ENCODE results near the gene RBBP8NL.
"Not testable (repeated sequence)": the region's sequence is repeated elsewhere in the genome, so short reads cannot be mapped to it uniquely, and the experiment has no call there.

RBBP8NL gene

GRCh38 chr20:62374331-62375152 lies 52.8 kb downstream of the RBBP8NL start:
- no peaks in the 10 kb centered on the region for H3F3A ChIP-seq (ENCODE audit: insufficient read depth)
- H3K9ac ChIP-seq (ENCODE audit: low read length) = no peak overlapping the region
- H4K20me1 ChIP-seq (ENCODE audit: low read depth, low read length) = no peaks in the 10 kb centered on the region
- no peaks in the 10 kb centered on the region for H3K27me3 ChIP-seq (ENCODE audit: low read length)
- no peak overlapping the region for H3K27ac ChIP-seq (ENCODE audit: low read depth, low read length)
- no peak overlapping the region for H3K4me2 ChIP-seq (ENCODE audit: low read depth, low read length, poor library complexity, severe bottlenecking)
- H3K4me3 ChIP-seq (ENCODE audit: insufficient read depth, low read length, poor library complexity, severe bottlenecking) = no peak overlapping the region
- no peaks in the 10 kb centered on the region for H3K79me2 ChIP-seq (ENCODE audit: insufficient read depth, low read length)
- no peak for TF ChIP-seq EZH2phosphoT487 (conservative IDR thresholded peaks at IDR 0.05; ENCODE audit: low read length)
- TF ChIP-seq CTCF (IDR thresholded peaks at IDR 0.05; ENCODE audit: insufficient read depth, low read length, poor library complexity, severe bottlenecking) = no peak
- no peaks in the 10 kb centered on the region for H3K36me3 ChIP-seq (ENCODE audit: low read length)
- no peak overlapping the region for H2AFZ ChIP-seq (ENCODE audit: low read depth, low read length, severe bottlenecking)
- H3K9me2 ChIP-seq (replicated peaks; ENCODE audit: insufficient read depth, low read length) = no peaks in the 10 kb centered on the region
- H3K9me3 ChIP-seq (ENCODE audit: insufficient read depth, low read length) = no peaks in the 10 kb centered on the region

DNA sequence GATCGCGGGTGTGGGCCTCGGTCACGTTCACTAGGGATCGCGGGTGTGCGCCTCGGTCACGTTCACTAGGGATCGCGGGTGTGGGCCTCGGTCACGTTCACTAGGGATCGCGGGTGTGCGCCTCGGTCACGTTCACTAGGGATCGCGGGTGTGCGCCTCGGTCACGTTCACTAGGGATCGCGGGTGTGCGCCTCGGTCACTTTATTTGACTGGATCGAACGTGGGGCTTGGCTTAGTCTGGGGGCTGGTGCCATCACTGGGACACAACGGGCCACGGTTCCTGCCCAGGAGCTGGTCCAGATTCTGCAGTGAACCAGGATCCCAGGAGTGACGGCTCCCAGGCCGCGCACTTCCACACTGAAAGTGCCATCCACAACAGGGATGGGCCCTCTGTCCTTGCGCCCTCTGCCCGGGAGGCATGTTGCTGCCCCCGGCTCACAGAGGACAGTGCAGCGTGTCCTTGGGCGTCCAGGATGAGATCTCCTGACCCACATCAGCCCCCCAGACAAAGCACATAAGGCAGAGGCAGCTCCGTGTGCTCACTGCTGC lies 53.6 kb downstream of the RBBP8NL start:
- H3K4me3 ChIP-seq (ENCODE audit: insufficient read depth, low read length, poor library complexity, severe bottlenecking); H3F3A ChIP-seq (ENCODE audit: insufficient read depth); H3K9me3 ChIP-seq (ENCODE audit: insufficient read depth, low read length); H3K4me2 ChIP-seq (ENCODE audit: low read depth, low read length, poor library complexity, severe bottlenecking); H4K20me1 ChIP-seq (ENCODE audit: low read depth, low read length); H3K79me2 ChIP-seq (ENCODE audit: insufficient read depth, low read length); H3K27ac ChIP-seq (ENCODE audit: low read depth, low read length); H3K27me3 ChIP-seq (ENCODE audit: low read length); H2AFZ ChIP-seq (ENCODE audit: low read depth, low read length, severe bottlenecking); H3K9ac ChIP-seq (ENCODE audit: low read length); H3K36me3 ChIP-seq (ENCODE audit: low read length); H3K9me2 ChIP-seq (replicated peaks; ENCODE audit: insufficient read depth, low read length): not testable (repeated sequence)

DNA sequence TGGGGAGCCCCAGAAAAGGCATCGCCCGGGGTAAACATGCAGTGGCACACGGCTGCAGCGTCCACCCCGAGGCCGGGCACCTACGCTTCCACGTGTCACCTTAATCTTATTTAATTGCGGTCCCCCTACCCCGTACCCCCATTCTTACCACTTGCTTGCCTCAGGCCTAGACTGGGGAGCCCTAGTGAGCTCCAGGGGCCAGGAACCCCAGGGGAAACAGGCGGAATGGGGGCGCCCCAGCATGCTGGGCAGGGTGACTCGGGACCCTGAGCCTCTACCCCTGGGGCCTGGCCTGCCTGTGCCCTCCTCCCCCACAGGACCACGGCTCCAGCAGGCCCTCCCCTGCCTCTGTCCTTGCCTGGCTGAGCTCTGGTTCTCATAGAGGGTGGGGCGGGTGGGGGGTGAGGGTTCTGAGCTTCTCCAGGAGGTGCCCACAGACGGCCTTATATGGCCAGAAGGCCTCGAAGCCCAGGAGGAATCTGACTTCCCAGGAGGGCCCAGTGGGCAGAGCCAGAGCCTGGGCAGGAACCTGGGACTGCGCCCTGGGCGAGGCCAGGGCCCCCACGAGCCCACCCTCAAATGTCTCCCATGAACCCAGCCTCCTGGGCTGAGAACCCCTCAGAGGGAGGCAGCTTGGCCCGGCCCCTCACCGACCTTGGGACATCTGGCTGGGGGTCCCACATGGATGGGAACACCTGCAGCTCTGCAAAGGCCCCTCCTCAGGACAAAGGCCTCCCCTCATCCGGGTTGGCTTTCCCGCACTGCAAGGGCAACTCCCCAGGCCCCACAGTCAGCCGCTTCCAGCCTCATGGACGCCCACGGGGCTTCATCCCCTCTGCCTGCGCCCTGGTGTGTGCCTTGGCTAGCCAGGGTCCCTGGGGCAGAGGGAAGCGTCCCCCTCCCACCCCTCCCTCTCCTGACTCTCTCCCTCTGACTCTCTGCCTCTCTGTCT lies 55.0 kb downstream of the RBBP8NL start:
- no peak overlapping the region for H3K4me3 ChIP-seq (ENCODE audit: insufficient read depth, low read length, poor library complexity, severe bottlenecking)
- no peak overlapping the region for H3K9ac ChIP-seq (ENCODE audit: low read length)
- H3K79me2 ChIP-seq (ENCODE audit: insufficient read depth, low read length) = no peaks in the 10 kb centered on the region
- no peaks in the 10 kb centered on the region for H3K36me3 ChIP-seq (ENCODE audit: low read length)
- H3K9me2 ChIP-seq (replicated peaks; ENCODE audit: insufficient read depth, low read length) = no peaks in the 10 kb centered on the region
- no peak for TF ChIP-seq CTCF (IDR thresholded peaks at IDR 0.05; ENCODE audit: insufficient read depth, low read length, poor library complexity, severe bottlenecking)
- no peak for TF ChIP-seq EZH2phosphoT487 (conservative IDR thresholded peaks at IDR 0.05; ENCODE audit: low read length)
- no peak overlapping the region for H3K4me2 ChIP-seq (ENCODE audit: low read depth, low read length, poor library complexity, severe bottlenecking)
- no peaks in the 10 kb centered on the region for H3K9me3 ChIP-seq (ENCODE audit: insufficient read depth, low read length)
- H2AFZ ChIP-seq (ENCODE audit: low read depth, low read length, severe bottlenecking) = no peak overlapping the region
- H4K20me1 ChIP-seq (ENCODE audit: low read depth, low read length) = no peaks in the 10 kb centered on the region
- no peak overlapping the region for H3K27ac ChIP-seq (ENCODE audit: low read depth, low read length)
- no peaks in the 10 kb centered on the region for H3K27me3 ChIP-seq (ENCODE audit: low read length)
- no peaks in the 10 kb centered on the region for H3F3A ChIP-seq (ENCODE audit: insufficient read depth)
